Endothelial cell (in vitro differentiated cells): Measurements from ENCODE around the gene TNFAIP8. TPM values are rescaled to one million over a fixed set of nuclear protein-coding genes. Genes with fewer than 3 reads are reported as not detected.
"Not testable (repeated sequence)": the region's sequence is repeated elsewhere in the genome, so short reads cannot be mapped to it uniquely, and the experiment has no call there.

Experiments used
- DNase-seq: peaks from one replicate; pipeline ENCODE4 v3.0.0; 2021; ENCODE audit warnings: low spot score
- H3K27ac Mint-ChIP-seq: one replicate; pipeline ENCODE4 v1.8.0; 2021; ENCODE audit warnings: mixed read lengths, inconsistent platforms; ENCODE audit not compliant: unreplicated experiment
- H3K27me3 Mint-ChIP-seq: one replicate; pipeline ENCODE4 v1.8.0; 2021; ENCODE audit warnings: mild to moderate bottlenecking, moderate library complexity, mixed read lengths, inconsistent platforms; ENCODE audit not compliant: unreplicated experiment
- H3K36me3 Mint-ChIP-seq: one replicate; pipeline ENCODE4 v1.8.0; 2021; ENCODE audit warnings: mild to moderate bottlenecking, low read depth, mixed read lengths, inconsistent platforms; ENCODE audit not compliant: unreplicated experiment
- H3K4me1 Mint-ChIP-seq: one replicate; pipeline ENCODE4 v1.8.0; 2021; ENCODE audit warnings: mild to moderate bottlenecking, mixed read lengths, inconsistent platforms; ENCODE audit not compliant: unreplicated experiment
- H3K4me3 Mint-ChIP-seq: one replicate; pipeline ENCODE4 v1.8.0; 2021; ENCODE audit warnings: mild to moderate bottlenecking, mixed read lengths, inconsistent platforms; ENCODE audit not compliant: unreplicated experiment
- H3K9me3 Mint-ChIP-seq: one replicate; pipeline ENCODE4 v1.8.0; 2021; ENCODE audit warnings: mixed read lengths, inconsistent platforms; ENCODE audit not compliant: unreplicated experiment
- total RNA-seq: library from RNA; stranded (reverse); fragmentation: NEBNext Ultra II Directional; extraction: Animal tissue kit (Norgen Biotek cat#: 25700); gene quantifications from one replicate; pipeline ENCODE4 v1.2.1, GENCODE V29; 2021; ENCODE audit not compliant: unreplicated experiment
- TF ChIP-seq, protein P1 (sequence below): fragments of 200-600 bp; sonication (generic); IDR thresholded peaks from one replicate; pipeline ENCODE4 v1.5.0; 2021; ENCODE audit warnings: antibody characterized with exemption; ENCODE audit not compliant: unreplicated experiment

Gene TNFAIP8
- total RNA-seq, 1 donor from 2014 or later, result 7.9 TPM

DNA sequence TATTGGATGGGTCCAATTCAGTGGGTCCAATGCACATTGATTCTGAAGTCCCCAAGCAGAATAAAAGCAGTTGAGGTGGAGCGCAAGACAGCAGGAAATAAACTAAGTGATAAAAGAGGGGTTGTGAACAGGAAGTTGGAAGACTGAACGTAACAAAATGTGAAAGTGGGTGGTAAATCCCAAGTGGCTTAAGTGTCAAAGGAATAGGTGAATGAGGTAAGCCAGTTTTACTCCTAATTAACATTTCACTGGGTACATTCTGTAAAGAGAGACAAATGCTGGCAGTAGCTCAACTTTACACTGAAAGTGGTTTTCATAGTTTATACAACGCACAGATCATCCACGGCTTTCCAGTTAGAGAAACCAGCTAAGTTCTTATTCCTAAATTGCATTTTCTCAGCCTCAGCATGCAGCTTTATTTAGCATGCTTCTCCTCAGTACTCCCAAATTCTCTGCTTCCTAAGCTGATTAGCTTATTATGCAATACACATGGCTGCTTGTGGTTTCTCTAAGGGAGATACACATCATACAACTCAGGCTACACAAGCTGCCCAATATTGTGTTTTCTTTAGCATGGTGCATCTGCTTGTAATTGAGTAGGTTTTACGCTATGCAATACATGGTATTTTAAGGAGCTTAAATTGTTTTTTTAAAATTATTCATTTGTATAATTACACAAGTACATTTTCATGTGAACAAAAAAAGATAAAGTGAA is 62.2 kb downstream of the TNFAIP8 start:
- no peak for DNase-seq
- Mint-ChIP-seq H3K4me3 (no peak overlapping the region), H3K36me3 (no peaks in the 10 kb centered on the region), H3K27ac (no peak overlapping the region), H3K4me1 (no peaks in the 10 kb centered on the region), H3K9me3 (no peaks in the 10 kb centered on the region), H3K27me3 (no peaks in the 10 kb centered on the region)
- TF ChIP-seq, protein P1, sequence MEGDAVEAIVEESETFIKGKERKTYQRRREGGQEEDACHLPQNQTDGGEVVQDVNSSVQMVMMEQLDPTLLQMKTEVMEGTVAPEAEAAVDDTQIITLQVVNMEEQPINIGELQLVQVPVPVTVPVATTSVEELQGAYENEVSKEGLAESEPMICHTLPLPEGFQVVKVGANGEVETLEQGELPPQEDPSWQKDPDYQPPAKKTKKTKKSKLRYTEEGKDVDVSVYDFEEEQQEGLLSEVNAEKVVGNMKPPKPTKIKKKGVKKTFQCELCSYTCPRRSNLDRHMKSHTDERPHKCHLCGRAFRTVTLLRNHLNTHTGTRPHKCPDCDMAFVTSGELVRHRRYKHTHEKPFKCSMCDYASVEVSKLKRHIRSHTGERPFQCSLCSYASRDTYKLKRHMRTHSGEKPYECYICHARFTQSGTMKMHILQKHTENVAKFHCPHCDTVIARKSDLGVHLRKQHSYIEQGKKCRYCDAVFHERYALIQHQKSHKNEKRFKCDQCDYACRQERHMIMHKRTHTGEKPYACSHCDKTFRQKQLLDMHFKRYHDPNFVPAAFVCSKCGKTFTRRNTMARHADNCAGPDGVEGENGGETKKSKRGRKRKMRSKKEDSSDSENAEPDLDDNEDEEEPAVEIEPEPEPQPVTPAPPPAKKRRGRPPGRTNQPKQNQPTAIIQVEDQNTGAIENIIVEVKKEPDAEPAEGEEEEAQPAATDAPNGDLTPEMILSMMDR, result no peak

DNA sequence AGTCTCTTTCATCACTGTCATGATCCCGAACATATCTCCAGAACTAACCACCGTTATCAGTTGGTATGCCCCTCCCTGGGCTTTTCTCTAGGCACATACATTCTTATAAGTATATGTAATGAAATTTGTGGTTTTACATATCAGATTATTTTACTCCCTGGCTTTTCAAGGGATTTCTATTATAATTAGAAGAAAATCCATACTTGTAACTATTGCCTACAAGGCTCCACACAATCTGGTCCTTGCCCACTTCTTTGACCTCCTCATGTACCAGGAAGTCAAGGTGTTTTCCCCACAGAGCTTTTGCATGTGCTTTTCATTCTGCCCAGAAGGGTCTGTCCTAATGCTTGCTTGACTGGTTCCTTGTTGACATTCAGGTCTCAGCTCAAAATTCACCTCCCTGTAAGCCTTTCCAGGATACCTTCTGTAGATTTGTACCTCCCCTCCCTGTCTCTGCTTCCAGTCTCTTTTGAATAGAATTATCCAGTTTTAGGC is 62.8 kb downstream of the TNFAIP8 start:
- no peaks in the 10 kb centered on the region for H3K36me3 Mint-ChIP-seq
- H3K27me3 Mint-ChIP-seq, result no peaks in the 10 kb centered on the region
- no peak for DNase-seq
- no peaks in the 10 kb centered on the region for H3K9me3 Mint-ChIP-seq
- TF ChIP-seq, protein P1, result no peak
- no peaks in the 10 kb centered on the region for H3K4me1 Mint-ChIP-seq
- H3K4me3 Mint-ChIP-seq, result no peak overlapping the region
- no peak overlapping the region for H3K27ac Mint-ChIP-seq

DNA sequence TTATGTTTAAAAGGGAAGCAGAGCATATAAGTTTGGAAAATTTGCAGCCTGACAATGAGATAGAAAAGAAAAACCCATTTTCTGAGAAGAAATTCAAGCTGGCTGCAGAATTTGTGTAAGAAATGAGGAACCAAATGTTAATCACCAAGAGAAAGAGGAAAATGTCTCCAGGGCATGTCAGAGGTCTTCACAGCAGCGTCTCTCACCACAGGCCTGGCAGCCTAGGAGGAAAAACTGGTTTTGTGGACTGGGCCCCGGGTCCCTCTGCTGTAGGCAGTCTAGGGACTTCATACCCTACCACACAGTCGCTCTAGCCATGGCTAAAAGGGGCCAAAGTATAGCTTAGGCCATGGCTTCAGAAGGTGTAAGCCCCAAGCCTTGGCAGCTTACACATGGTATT is 64.3 kb downstream of the TNFAIP8 start:
- no peaks in the 10 kb centered on the region for H3K27me3 Mint-ChIP-seq
- H3K27ac Mint-ChIP-seq, result no peak overlapping the region
- DNase-seq, result no peak
- no peaks in the 10 kb centered on the region for H3K4me1 Mint-ChIP-seq
- no peak overlapping the region for H3K4me3 Mint-ChIP-seq
- no peaks in the 10 kb centered on the region for H3K9me3 Mint-ChIP-seq
- no peaks in the 10 kb centered on the region for H3K36me3 Mint-ChIP-seq
- TF ChIP-seq, protein P1, result no peak

DNA sequence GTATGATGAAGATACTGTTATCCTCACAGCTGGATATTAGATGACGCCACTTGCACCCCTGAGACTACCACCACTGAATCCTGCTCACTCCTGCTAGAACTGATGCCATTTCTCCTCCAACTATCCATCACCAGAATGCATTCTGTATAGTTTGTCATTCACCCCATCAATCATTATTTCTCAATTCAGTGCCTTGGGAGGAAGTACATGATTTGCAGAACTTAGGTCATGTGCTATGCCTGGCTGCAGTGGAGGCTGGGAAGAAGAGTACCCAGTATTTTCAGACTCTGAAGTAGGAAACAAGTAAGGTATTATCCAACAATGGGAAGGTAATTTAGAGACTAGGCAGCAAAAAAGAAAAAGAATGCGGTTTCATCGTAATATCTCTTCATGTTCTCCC is 70.2 kb downstream of the TNFAIP8 start:
- Mint-ChIP-seq H3K27me3 (peaks cover 3% of the 10 kb centered on the region), H3K4me1 (peaks cover 21% of the 10 kb centered on the region), H3K9me3 (no peaks in the 10 kb centered on the region), H3K36me3 (no peaks in the 10 kb centered on the region), H3K27ac (no peak overlapping the region), H3K4me3 (no peak overlapping the region)
- TF ChIP-seq, protein P1, result no peak
- no peak for DNase-seq

DNA sequence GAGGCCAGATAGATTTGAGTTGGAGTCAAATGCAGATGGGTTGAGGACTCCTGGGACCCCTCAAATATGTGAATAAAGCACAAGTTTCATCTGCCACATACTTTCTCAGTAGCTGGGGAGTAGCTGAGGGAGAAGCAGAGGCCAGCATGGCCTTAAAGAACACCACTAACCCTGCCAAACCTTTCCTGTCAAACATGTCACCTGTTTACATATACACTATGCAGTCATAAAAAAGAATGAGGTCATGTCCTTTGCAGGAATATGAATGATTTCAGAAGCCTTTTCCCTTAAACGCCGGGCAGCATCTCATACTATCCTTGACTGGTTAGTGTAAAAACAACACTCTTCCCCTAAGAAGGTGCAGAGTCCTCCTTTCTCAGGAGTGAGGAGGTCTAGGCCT is 71.2 kb downstream of the TNFAIP8 start:
- TF ChIP-seq, protein P1, result no peak
- Mint-ChIP-seq H3K27ac (peak overlapping the region; percentile 82), H3K4me3 (no peak overlapping the region), H3K27me3 (peaks cover 3% of the 10 kb centered on the region), H3K4me1 (peaks cover 21% of the 10 kb centered on the region), H3K36me3 (no peaks in the 10 kb centered on the region), H3K9me3 (no peaks in the 10 kb centered on the region)
- no peak for DNase-seq

DNA sequence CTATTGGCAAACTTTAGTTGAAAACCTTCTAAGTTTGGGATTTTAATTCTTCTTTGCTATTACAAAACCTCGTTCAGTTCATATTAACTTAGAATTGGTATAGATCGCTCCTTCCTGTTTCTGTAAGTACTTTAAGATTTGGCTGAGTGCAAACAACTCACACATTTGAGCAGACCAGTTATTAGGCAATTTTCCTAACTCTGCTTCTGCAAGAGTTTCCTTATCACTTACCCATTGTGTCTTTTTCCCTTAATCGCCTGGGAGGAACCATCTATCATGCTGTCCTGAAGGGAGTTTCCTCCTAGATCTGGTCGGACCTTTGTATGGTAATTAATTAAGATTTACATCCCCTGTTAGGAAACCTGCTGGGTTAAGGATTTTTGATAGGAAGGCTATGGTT is 71.8 kb downstream of the TNFAIP8 start:
- peak overlapping the region; percentile 82 for H3K27ac Mint-ChIP-seq
- H3K4me3 Mint-ChIP-seq, H3K9me3 Mint-ChIP-seq, DNase-seq, H3K36me3 Mint-ChIP-seq, H3K27me3 Mint-ChIP-seq: not testable (repeated sequence)
- H3K4me1 Mint-ChIP-seq, result peaks cover 21% of the 10 kb centered on the region

DNA sequence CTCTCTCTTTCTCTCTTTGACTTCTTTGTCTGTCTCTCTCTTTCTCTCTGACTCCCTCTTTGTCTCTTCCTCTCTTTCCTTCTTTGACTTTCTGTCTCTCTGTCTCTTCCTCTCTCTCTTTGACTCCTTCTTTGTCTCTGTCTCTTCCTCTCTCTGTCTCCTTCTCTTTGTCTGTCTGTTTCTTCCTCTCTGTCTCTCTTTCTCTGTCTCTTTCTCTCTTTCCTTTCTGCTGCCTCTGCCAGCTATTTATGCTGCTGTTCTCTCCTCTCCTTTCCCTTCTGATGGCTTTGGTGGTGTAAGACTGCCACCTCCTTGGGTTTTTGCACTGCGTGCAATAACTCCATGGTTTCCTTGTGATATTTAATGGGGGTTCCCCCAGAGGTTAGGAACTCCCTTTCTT is 72.3 kb downstream of the TNFAIP8 start:
- H3K4me3 Mint-ChIP-seq, DNase-seq, H3K27me3 Mint-ChIP-seq, H3K9me3 Mint-ChIP-seq, H3K36me3 Mint-ChIP-seq: not testable (repeated sequence)
- peaks cover 21% of the 10 kb centered on the region for H3K4me1 Mint-ChIP-seq
- peak overlapping the region; percentile 82 for H3K27ac Mint-ChIP-seq
